NCI-H345 treated with DMSO at 0.1 percent for 48 hours (cell line): Measurements from ENCODE around the gene SOBP.
"Not testable (repeated sequence)": the region's sequence is repeated elsewhere in the genome, so short reads cannot be mapped to it uniquely, and the experiment has no call there.

Experiments used
- DNase-seq: peaks from one replicate; lab custom pipeline; 2025; ENCODE audit not compliant: unreplicated experiment; lab: John Stamatoyannopoulos, UW

SOBP gene

GRCh38 chr6:107547451-107547840, 57.5 kb downstream of the SOBP start:
- no peak for DNase-seq

GRCh38 chr6:107550241-107550840, 60.4 kb downstream of the SOBP start:
- DNase-seq: peak; percentile 79

GRCh38 chr6:107550906-107551305, 61.0 kb downstream of the SOBP start:
- no peak for DNase-seq

- not testable (repeated sequence) for DNase-seq
Measured at GRCh38 chr6:107553121-107553520, 63.2 kb downstream of the SOBP start.

- no peak for DNase-seq
Measured at GRCh38 chr6:107554326-107554725, 64.4 kb downstream of the SOBP start.

- DNase-seq: no peak
Measured at GRCh38 chr6:107554918-107555317, 65.0 kb downstream of the SOBP start.

- DNase-seq: peak; percentile 91
Measured at GRCh38 chr6:107555449-107555848, 65.5 kb downstream of the SOBP start.

GRCh38 chr6:107556082-107556481, 66.2 kb downstream of the SOBP start:
- DNase-seq: no peak

GRCh38 chr6:107557698-107558097, 67.8 kb downstream of the SOBP start:
- no peak for DNase-seq

- peak; percentile 45 for DNase-seq
Measured at GRCh38 chr6:107560657-107561056, 70.7 kb downstream of the SOBP start.

GRCh38 chr6:107561306-107561705, 71.4 kb downstream of the SOBP start:
- DNase-seq: no peak

- DNase-seq: no peak
Measured at GRCh38 chr6:107563694-107564588, 74.0 kb downstream of the SOBP start.

GRCh38 chr6:107564589-107564951, 74.7 kb downstream of the SOBP start:
- no peak for DNase-seq

- no peak for DNase-seq
Measured at GRCh38 chr6:107565165-107565723, 75.3 kb downstream of the SOBP start.

GRCh38 chr6:107567643-107568042, 77.7 kb downstream of the SOBP start:
- DNase-seq: no peak

- DNase-seq: no peak
Measured at GRCh38 chr6:107569473-107569872, 79.6 kb downstream of the SOBP start.

- no peak for DNase-seq
Measured at GRCh38 chr6:107571354-107571753, 81.4 kb downstream of the SOBP start.

- no peak for DNase-seq
Measured at GRCh38 chr6:107572886-107573285, 83.0 kb downstream of the SOBP start.

- DNase-seq: no peak
Measured at GRCh38 chr6:107574856-107575255, 84.9 kb downstream of the SOBP start.

GRCh38 chr6:107576852-107577251, 86.9 kb downstream of the SOBP start:
- no peak for DNase-seq

- DNase-seq: no peak
Measured at GRCh38 chr6:107578642-107579341, 88.9 kb downstream of the SOBP start.
